HEK293 (cell line): ENCODE data around the gene BIN2.

Experiments
- GLIS1 ChIP-seq: fragments of 450-650 bp; formaldehyde crosslinking; IDR thresholded peaks from 2 replicates; pipeline ENCODE4 v1.5.1; 2016; ENCODE audit warnings: missing biosample characterization, missing genetic modification characterization
- HIC1 ChIP-seq: fragments of 450-650 bp; formaldehyde crosslinking; IDR thresholded peaks from 2 replicates; pipeline ENCODE4 v1.5.1; 2016; ENCODE audit warnings: missing biosample characterization, missing genetic modification characterization
- KLF10 ChIP-seq: fragments of 450-650 bp; IDR thresholded peaks from 2 replicates; pipeline ENCODE4 v1.5.1; 2018; ENCODE audit warnings: missing biosample characterization, mild to moderate bottlenecking, missing genetic modification characterization
- KLF16 ChIP-seq: fragments of 450-650 bp; formaldehyde crosslinking; IDR thresholded peaks from 2 replicates; pipeline ENCODE4 v1.5.1; 2017; ENCODE audit warnings: missing biosample characterization, missing genetic modification characterization
- PRDM1 ChIP-seq: fragments of 450-650 bp; formaldehyde crosslinking; IDR thresholded peaks from 2 replicates; pipeline ENCODE4; 2016; ENCODE audit warnings: missing biosample characterization, missing genetic modification characterization
- REPIN1 ChIP-seq: fragments of 450-650 bp; formaldehyde crosslinking; IDR thresholded peaks from 2 replicates; pipeline ENCODE4 v1.5.1; 2017; ENCODE audit warnings: missing biosample characterization, missing genetic modification characterization, low read depth
- SP3 ChIP-seq: fragments of 450-650 bp; formaldehyde crosslinking; IDR thresholded peaks from 2 replicates; pipeline ENCODE4 v1.5.1; 2016; ENCODE audit warnings: missing biosample characterization, missing genetic modification characterization
- ZBTB11 ChIP-seq: fragments of 450-650 bp; formaldehyde crosslinking; conservative IDR thresholded peaks from 2 replicates; pipeline ENCODE4 v1.5.1; 2016; ENCODE audit warnings: low read depth, missing biosample characterization, missing genetic modification characterization
- ZBTB20 ChIP-seq: fragments of 450-650 bp; formaldehyde crosslinking; IDR thresholded peaks from 2 replicates; pipeline ENCODE4 v1.5.1; 2016; ENCODE audit warnings: missing biosample characterization, missing genetic modification characterization
- ZFHX2 ChIP-seq: fragments of 450-650 bp; formaldehyde crosslinking; conservative IDR thresholded peaks from 2 replicates; pipeline ENCODE4 v1.5.1; 2016; ENCODE audit warnings: missing biosample characterization, missing genetic modification characterization
- ZNF184 ChIP-seq: fragments of 450-650 bp; IDR thresholded peaks from 2 replicates; pipeline ENCODE4 v1.5.1; 2018; ENCODE audit warnings: missing biosample characterization, mild to moderate bottlenecking, missing genetic modification characterization
- ZNF2 ChIP-seq: fragments of 450-650 bp; formaldehyde crosslinking; IDR thresholded peaks from 2 replicates; pipeline ENCODE4 v1.5.1; 2016; ENCODE audit warnings: missing biosample characterization, missing genetic modification characterization
- ZNF24 ChIP-seq: fragments of 450-650 bp; formaldehyde crosslinking; IDR thresholded peaks from 2 replicates; pipeline ENCODE4 v1.5.1; 2016; ENCODE audit warnings: missing biosample characterization, missing genetic modification characterization
- ZNF274 ChIP-seq, 2 experiments: fragments of 200-500 bp in 1 of 2; fragments of 450-650 bp in 1 of 2; sonication (Bioruptor generic) in 1 of 2; formaldehyde crosslinking in 1 of 2; IDR thresholded peaks; 2 replicates each; pipeline versions ENCODE4 v1.5.1 to v1.6.1; 2014 to 2016; ENCODE audit warnings: borderline replicate concordance in 1 of 2, inconsistent platforms in 1 of 2, low read length in 1 of 2, missing biosample characterization in 1 of 2, missing genetic modification characterization in 1 of 2
- ZNF335 ChIP-seq: fragments of 450-650 bp; formaldehyde crosslinking; conservative IDR thresholded peaks from 2 replicates; pipeline ENCODE4 v1.5.1; 2016; ENCODE audit warnings: missing biosample characterization, missing genetic modification characterization
- ZNF341 ChIP-seq: fragments of 450-650 bp; formaldehyde crosslinking; IDR thresholded peaks from 2 replicates; pipeline ENCODE4; 2016; ENCODE audit warnings: low read depth, missing biosample characterization, missing genetic modification characterization
- ZNF362 ChIP-seq: fragments of 450-650 bp; formaldehyde crosslinking; IDR thresholded peaks from 2 replicates; pipeline ENCODE4 v1.5.1; 2016; ENCODE audit warnings: missing biosample characterization, missing genetic modification characterization
- ZNF416 ChIP-seq: fragments of 450-650 bp; formaldehyde crosslinking; IDR thresholded peaks from 2 replicates; pipeline ENCODE4 v1.5.1; 2016; ENCODE audit warnings: missing biosample characterization, missing genetic modification characterization
- ZNF521 ChIP-seq: fragments of 450-650 bp; formaldehyde crosslinking; IDR thresholded peaks from 2 replicates; pipeline ENCODE4 v1.5.1; 2017; ENCODE audit warnings: missing biosample characterization, mild to moderate bottlenecking, missing genetic modification characterization
- ZNF623 ChIP-seq: fragments of 450-650 bp; formaldehyde crosslinking; IDR thresholded peaks from 2 replicates; pipeline ENCODE4 v1.5.1; 2016; ENCODE audit warnings: missing biosample characterization, missing genetic modification characterization
- ZNF664 ChIP-seq: fragments of 450-650 bp; formaldehyde crosslinking; IDR thresholded peaks from 2 replicates; pipeline ENCODE4 v1.5.1; 2016; ENCODE audit warnings: missing biosample characterization, missing genetic modification characterization
- ZNF785 ChIP-seq: fragments of 450-650 bp; formaldehyde crosslinking; IDR thresholded peaks from 2 replicates; pipeline ENCODE4 v1.5.1; 2016; ENCODE audit warnings: missing biosample characterization, missing genetic modification characterization
- ZSCAN30 ChIP-seq: fragments of 450-650 bp; IDR thresholded peaks from 2 replicates; pipeline ENCODE4 v1.5.1; 2018; ENCODE audit warnings: missing biosample characterization, mild to moderate bottlenecking, missing genetic modification characterization, moderate library complexity
- TF ChIP-seq, protein P1 (sequence below): fragments of 450-650 bp; formaldehyde crosslinking; IDR thresholded peaks from 2 replicates; pipeline ENCODE4 v1.5.1; 2016; ENCODE audit warnings: missing biosample characterization, missing genetic modification characterization
- TF ChIP-seq, protein P2 (sequence below): fragments of 450-650 bp; formaldehyde crosslinking; IDR thresholded peaks from 2 replicates; pipeline ENCODE4 v1.5.1; 2016; ENCODE audit warnings: missing biosample characterization, missing genetic modification characterization, low read depth
- TF ChIP-seq, protein P3 (sequence below): fragments of 450-650 bp; formaldehyde crosslinking; optimal IDR thresholded peaks from 2 replicates; pipeline ENCODE3; 2016; ENCODE audit warnings: missing biosample characterization, mild to moderate bottlenecking, missing genetic modification characterization

The BIN2 gene

DNA sequence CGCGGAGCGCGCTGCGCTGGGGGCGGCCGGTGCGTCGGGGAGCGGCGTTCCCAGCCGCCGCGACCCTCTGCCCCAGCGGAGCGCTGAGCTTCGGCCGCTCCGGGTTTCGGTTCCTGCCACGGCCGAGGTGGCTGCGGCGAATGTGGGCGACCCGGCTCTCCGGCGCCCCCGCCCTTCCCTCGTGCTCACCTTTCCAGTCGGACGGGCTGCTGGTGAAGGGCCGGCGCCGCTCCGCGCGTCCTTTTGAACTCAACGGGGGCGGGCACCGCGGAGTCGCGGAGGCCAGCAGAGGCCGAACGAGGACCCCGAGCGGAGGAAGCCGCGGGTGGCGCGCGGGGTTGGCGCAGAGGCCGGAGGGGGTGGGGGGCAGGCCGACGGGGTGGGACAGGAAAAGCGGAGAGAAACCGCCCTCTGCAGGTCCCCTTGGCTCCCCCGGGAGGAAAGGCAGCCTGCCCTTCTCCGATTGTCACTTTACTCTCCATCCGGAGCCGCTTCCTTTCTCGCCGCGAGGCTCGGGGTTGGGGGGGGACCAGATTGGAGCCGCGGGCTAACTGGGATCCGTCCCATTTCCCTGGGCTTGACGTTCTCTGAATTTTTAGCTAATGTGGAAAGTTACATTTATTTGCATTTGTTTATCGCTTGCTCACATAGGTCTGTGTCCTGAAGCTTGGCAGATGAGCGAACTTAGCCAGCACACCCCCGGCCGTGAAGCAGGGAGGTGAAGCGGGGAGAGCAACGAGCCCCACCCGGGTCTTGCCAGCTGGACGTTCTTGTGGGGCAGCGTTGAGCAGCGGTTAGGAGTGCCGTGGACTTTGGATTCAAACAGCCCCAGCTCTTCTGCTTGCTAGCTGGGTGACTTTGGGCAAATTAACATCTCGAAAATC, 53.7 kb downstream of the BIN2 start, which contains the start of gene SMAGP (continued):
- TF ChIP-seq ZNF2 (tag by site-specific recombination) (0 out of 2 replicates have a peak, but pooled peaks have one; percentile 38), ZFHX2 (tag by site-specific recombination) (peak; percentile 87), ZNF184 (tag by site-specific recombination) (no peak), ZNF24 (tag by site-specific recombination) (no peak), ZNF416 (tag by site-specific recombination) (no peak), PRDM1 (tag by site-specific recombination) (peak; percentile 71), ZBTB11 (tag by site-specific recombination) (peak; percentile 63), ZNF623 (tag by site-specific recombination) (no peak), ZNF274 (IDR thresholded peaks at IDR 0.05; ENCODE audit: low read length) (no peak), ZNF274 (tag by site-specific recombination; IDR thresholded peaks at IDR 0.05; ENCODE audit: borderline replicate concordance) (no peak), GLIS1 (peak; percentile 78), SP3 (tag by site-specific recombination) (peak; percentile 67), ZSCAN30 (tag by site-specific recombination) (0 out of 2 replicates have a peak, but pooled peaks have one; percentile 44), ZNF785 (tag by site-specific recombination) (no peak), ZBTB20 (tag by site-specific recombination) (0 out of 2 replicates have a peak, but pooled peaks have one; percentile 33), KLF10 (no peak), ZNF341 (peak; percentile 88), KLF16 (tag by site-specific recombination) (peak; percentile 52; the same call in 1 of the 2 replicates), ZNF521 (tag by site-specific recombination) (no peak), ZNF335 (peak; percentile 87), HIC1 (tag by site-specific recombination) (peak; percentile 10; the same call in 1 of the 2 replicates), ZNF664 (tag by site-specific recombination) (no peak), ZNF362 (tag by site-specific recombination) (no peak), REPIN1 (tag by site-specific recombination) (no peak)
- TF ChIP-seq, protein P1, sequence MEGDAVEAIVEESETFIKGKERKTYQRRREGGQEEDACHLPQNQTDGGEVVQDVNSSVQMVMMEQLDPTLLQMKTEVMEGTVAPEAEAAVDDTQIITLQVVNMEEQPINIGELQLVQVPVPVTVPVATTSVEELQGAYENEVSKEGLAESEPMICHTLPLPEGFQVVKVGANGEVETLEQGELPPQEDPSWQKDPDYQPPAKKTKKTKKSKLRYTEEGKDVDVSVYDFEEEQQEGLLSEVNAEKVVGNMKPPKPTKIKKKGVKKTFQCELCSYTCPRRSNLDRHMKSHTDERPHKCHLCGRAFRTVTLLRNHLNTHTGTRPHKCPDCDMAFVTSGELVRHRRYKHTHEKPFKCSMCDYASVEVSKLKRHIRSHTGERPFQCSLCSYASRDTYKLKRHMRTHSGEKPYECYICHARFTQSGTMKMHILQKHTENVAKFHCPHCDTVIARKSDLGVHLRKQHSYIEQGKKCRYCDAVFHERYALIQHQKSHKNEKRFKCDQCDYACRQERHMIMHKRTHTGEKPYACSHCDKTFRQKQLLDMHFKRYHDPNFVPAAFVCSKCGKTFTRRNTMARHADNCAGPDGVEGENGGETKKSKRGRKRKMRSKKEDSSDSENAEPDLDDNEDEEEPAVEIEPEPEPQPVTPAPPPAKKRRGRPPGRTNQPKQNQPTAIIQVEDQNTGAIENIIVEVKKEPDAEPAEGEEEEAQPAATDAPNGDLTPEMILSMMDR (tag by site-specific recombination), result peak; percentile 69
- TF ChIP-seq, protein P2, sequence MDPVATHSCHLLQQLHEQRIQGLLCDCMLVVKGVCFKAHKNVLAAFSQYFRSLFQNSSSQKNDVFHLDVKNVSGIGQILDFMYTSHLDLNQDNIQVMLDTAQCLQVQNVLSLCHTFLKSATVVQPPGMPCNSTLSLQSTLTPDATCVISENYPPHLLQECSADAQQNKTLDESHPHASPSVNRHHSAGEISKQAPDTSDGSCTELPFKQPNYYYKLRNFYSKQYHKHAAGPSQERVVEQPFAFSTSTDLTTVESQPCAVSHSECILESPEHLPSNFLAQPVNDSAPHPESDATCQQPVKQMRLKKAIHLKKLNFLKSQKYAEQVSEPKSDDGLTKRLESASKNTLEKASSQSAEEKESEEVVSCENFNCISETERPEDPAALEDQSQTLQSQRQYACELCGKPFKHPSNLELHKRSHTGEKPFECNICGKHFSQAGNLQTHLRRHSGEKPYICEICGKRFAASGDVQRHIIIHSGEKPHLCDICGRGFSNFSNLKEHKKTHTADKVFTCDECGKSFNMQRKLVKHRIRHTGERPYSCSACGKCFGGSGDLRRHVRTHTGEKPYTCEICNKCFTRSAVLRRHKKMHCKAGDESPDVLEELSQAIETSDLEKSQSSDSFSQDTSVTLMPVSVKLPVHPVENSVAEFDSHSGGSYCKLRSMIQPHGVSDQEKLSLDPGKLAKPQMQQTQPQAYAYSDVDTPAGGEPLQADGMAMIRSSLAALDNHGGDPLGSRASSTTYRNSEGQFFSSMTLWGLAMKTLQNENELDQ (tag by site-specific recombination), result no peak
- TF ChIP-seq, protein P3, sequence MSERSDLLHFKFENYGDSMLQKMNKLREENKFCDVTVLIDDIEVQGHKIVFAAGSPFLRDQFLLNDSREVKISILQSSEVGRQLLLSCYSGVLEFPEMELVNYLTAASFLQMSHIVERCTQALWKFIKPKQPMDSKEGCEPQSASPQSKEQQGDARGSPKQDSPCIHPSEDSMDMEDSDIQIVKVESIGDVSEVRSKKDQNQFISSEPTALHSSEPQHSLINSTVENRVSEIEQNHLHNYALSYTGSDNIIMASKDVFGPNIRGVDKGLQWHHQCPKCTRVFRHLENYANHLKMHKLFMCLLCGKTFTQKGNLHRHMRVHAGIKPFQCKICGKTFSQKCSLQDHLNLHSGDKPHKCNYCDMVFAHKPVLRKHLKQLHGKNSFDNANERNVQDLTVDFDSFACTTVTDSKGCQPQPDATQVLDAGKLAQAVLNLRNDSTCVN (tag by site-specific recombination), result peak; percentile 93
